Stimulated activated CD4-positive, alpha-beta T cell treated with anti-CD3 and anti-CD28 coated beads, Interleukin-4, amount 100 ng/mL, for 1 hour (primary cell): ENCODE results near the gene ATP8B2.
"Not testable (repeated sequence)": the region's sequence is repeated elsewhere in the genome, so short reads cannot be mapped to it uniquely, and the experiment has no call there.

Experiments used
- DNase-seq: peaks from one replicate; pipeline ENCODE4 v3.0.0-alpha.2; 2020

Gene ATP8B2

GRCh38 chr1:154324669-154325582, at the start of gene ATP8B2:
TSS of gene ATP8B2 (plus strand) at chr1:154325525. CDS start at chr1:154328142, 2,617 bp downstream.
- peak; percentile 77 for DNase-seq

DNA sequence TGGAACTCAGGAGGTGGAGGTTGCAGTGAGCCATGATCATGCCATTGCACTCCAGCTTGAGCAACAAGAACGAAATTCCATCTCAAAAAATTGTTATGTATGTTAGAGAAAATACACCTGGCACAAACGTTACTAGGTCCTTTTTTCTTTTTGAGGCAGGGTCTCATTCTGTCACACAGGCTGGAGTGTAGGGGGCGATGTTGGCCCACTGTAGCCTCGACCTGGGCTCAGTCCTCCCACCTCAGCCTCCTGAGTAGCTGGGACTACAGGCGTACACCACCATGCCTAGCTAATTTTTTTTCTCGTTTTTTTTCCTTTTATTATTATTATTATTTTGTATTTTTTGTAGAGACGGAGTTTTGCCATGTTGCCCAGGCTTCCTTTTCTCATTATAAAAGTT, 48.5 kb upstream of the ATP8B2 start:
- DNase-seq, result peak; percentile 29

DNA sequence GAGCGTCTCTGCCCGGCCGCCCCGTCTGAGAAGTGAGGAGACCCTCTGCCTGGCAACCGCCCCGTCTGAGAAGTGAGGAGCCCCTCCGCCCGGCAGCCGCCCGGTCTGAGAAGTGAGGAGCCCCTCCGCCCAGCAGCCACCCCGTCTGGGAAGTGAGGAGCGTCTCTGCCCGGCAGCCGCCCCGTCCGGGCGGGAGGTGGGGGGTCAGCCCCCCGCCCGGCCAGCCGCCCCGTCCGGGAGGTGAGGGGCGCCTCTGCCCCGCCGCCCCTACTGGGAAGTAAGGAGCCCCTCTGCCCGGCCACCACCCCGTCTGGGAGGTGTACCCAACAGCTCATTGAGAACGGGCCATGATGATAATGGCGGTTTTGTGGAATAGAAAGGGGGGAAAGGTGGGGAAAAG, 37.7 kb upstream of the ATP8B2 start:
- not testable (repeated sequence) for DNase-seq

- no peak for DNase-seq
Measured at GRCh38 chr1:154288661-154289060, 36.7 kb upstream of the ATP8B2 start.

DNA sequence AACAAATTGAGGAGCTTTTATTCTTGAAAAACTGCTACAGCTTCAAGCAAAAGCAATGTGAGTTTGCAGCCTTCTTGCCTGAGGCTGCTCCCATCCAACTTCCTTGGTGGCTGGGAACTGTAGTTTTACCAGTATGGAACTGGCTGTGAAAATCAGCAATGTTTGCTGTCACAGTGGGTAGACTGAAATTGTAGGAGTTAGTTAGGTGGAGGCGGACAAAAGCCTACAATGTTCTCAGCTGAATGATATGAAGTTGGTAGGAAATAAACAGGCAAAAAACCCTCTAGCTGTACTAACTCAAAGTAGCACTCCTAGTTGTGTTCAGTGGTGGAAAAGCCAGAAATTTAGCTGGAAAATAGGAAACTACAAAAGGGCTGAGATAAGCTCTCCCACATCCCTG, 34.4 kb upstream of the ATP8B2 start:
- DNase-seq, result no peak

GRCh38 chr1:154295408-154296235, 29.7 kb upstream of the ATP8B2 start:
- no peak for DNase-seq

GRCh38 chr1:154301582-154301981, 23.7 kb upstream of the ATP8B2 start:
- no peak for DNase-seq

DNA sequence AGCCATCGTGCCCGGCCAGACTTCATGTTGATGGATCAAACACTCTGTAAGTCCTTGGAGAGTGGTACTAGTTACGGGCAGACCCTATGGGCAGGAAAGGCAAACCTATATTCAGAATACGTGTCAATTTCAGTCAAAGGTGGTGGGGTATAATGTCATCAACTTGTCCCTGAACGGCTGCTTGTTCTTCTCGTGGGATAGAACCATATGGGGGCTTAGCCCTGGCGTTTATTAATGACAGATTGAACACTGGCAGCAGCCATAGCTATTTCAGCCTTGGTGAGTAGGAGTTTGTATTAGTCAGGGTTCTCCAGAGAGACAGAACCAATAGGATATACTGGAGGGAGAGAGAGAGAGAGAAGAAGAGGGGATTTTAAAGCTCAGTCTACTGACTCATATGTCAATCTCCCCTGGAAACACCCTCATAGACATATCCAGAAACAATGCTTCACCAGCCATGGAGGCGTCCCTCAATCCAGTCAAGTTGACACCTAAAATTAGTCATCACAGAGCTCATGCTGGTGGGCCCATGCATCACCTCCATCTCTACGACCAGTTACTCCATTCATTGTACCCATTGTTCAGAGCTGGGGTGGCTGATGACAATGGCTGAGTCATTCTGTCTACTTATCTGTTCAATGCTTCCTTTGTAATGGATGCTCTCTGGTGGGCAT, 20.5 kb upstream of the ATP8B2 start:
- peak; percentile 43 for DNase-seq

- DNase-seq, result no peak
Measured at GRCh38 chr1:154306151-154306550, 19.2 kb upstream of the ATP8B2 start.

DNA sequence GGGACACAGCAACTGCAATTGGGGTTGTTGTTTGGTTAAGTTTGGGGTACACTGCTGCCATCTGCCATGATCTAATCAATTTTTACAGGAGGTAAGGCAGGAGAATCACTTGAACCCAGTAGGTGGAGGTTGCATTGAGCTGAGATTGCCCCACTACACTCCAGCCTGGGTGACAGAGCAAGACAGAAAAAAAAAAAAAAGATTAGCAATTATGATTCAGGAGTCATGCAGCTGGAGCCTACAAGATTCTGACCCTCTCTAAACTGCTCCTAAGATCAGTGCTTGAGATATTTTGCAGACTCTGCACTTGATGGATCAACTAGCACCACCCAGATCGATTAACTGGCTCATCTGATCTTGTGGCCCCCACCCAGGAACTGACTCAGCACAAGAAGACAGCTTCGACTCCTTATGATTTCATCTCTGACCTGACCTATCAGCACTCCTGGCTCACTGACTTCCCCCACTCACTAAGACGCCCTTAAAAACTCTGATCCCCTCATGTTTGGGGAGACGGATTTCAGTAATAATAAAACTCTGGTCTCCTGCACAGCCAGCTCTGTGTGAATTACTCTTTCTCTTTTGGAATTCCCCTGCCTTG, 17.6 kb upstream of the ATP8B2 start:
- DNase-seq, result not testable (repeated sequence)

DNA sequence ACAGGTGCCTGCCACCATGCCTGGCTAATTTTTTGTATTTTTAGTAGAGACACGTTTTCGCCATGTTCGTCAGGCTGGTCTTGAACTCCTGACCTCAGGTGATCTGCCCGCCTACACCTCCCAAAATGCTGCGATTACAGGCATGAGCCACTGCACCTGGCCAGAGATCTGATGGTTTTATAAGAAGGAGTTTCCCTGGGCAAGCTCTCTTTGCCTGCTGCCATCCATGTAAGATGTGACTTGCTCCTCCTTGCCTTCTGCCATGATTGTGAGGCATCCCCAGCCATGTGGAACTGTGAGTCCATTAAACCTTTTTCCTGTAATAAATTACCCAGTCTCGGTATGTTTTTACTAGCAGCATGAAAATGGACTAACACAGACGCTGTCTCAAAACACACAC, 16.2 kb upstream of the ATP8B2 start:
- DNase-seq, result not testable (repeated sequence)

- not testable (repeated sequence) for DNase-seq
Measured at GRCh38 chr1:154312229-154313065, 12.9 kb upstream of the ATP8B2 start.

GRCh38 chr1:154313066-154313356, 12.3 kb upstream of the ATP8B2 start:
- no peak for DNase-seq

GRCh38 chr1:154314226-154314625, 11.1 kb upstream of the ATP8B2 start:
- DNase-seq, result not testable (repeated sequence)

DNA sequence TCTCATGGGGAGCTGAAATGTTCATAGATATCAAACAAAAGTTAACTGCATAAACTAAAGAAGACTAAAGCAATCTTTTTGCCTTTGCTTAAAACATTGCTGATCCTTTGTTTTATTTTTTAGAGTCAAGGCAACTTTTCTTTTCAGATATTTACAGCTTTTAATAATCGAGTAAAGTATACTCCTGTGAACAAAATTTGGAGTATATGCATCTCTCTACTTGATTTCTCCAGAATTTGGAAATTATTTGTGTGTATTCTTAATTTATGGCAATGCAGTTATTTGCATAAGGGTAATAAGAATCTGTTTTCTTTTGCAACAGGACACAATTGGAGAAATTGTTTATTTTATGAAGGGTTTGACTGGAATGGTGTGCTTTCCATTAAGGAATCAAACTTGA, 8.6 kb upstream of the ATP8B2 start:
- DNase-seq, result no peak

DNA sequence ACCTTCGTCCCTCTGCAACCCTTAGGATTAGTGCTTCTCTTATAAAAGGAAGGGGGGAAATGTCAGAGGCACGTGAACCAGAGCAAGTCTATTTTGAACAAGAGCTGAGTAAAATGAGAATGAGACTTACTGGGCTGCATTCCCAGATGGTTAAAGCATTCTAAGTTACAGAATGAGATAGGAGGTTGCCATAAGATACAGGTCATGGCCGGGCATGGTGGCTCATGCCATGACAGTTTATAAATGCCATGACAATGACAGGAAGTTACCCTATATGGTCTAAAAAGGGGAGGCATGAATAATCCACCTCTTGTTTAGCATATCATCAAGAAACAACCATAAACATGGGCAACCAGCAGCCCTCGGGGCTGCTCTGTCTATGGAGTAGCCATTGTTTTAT, 6.9 kb upstream of the ATP8B2 start:
- no peak for DNase-seq

- no peak for DNase-seq
Measured at GRCh38 chr1:154320882-154321608, 4.3 kb upstream of the ATP8B2 start, which contains the start of gene AQP10. TSS of gene AQP10 (plus strand) at chr1:154321093. CDS start at chr1:154321156, 63 bp downstream.

DNA sequence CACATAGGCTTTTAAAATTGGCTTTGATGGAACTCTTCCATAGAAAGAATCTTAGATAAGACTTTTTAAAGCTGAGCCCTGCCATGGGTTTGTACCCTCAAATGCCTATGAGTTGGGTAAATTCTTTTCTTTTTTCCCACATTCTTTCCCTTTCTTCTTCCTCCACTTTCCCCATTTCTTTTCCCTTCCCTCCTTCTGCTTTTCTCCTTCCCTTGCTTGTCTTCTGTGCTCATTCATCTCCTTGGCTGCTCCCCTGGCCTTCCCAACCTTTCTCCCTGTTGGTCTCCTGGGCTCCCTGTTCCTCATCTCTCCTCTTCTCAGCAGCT, 3.8 kb upstream of the ATP8B2 start:
- DNase-seq, result not testable (repeated sequence)

DNA sequence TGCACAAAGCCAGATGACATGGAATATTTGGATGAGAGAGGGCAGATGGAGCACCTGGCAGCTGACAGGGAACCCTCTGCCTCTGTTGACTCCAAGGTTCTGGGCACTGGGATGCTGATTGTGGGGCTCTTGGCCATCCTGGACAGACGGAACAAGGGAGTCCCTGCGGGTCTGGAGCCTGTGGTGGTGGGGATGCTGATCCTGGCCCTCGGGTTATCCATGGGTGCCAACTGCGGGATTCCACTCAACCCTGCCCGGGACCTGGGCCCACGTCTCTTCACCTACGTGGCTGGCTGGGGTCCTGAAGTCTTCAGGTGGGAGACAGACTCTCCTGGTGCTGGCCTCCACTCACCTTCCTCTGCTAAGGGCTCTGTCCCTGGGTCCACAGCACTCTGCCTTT, 1.8 kb upstream of the ATP8B2 start:
- no peak for DNase-seq

GRCh38 chr1:154324241-154324640, 1.1 kb upstream of the ATP8B2 start:
- DNase-seq, result no peak
